GM12878 (cell line): ENCODE data around the gene CHN2. TPM values are rescaled to one million over a fixed set of nuclear protein-coding genes. Genes with fewer than 3 reads are reported as not detected.

Source experiments
- ATAC-seq: fragments of 200-7000 bp; cut with Tn5 transposase; 3 replicates; pipeline ENCODE4 v1.9.1; 2020; ENCODE audit warnings: mild to moderate bottlenecking, moderate library complexity
- BruUV-seq: library from RNA; stranded (reverse); fragments of 400-500 nt; replicated peaks from 2 replicates; lab custom pipeline; 2021; lab: Mats Ljungman, UMichigan
- CTCF ChIA-PET: fragments of 300-600 bp; sonication (Branson Sonifier 250); formaldehyde crosslinking; extraction: SDS; loops from one replicate; lab custom pipeline; 2021; ENCODE audit warnings: inconsistent platforms; lab: Yijun Ruan, JAX
- POLR2A ChIA-PET: fragments of 350-600 bp; formaldehyde crosslinking; extraction: SDS; loops from one replicate; lab custom pipeline; 2021; ENCODE audit warnings: inconsistent platforms; lab: Charles Lee
- RAD21 ChIA-PET: fragments of 300-600 bp; sonication (Branson Sonifier 250); formaldehyde crosslinking; loops from one replicate; lab custom pipeline; 2023; ENCODE audit warnings: antibody characterized with exemption; ENCODE audit not compliant: unreplicated experiment; lab: Charles Lee
- SMC1A ChIA-PET: fragments of 300-600 bp; sonication (Branson Sonifier 250); formaldehyde crosslinking; loops from one replicate; lab custom pipeline; 2023; ENCODE audit not compliant: unreplicated experiment, uncharacterized antibody; lab: Charles Lee
- DNase-seq: peaks from one replicate; pipeline ENCODE4 v3.0.0-alpha.2; 2011; ENCODE audit warnings: low read depth, low spot score
- FAIRE-seq: peaks from 3 replicates; lab custom pipeline; 2011; peaks lifted over from hg19 to GRCh38; lab: Jason Lieb, UNC
- H2AFZ ChIP-seq: 2 replicates; pipeline ENCODE4 v1.6.0; 2011; ENCODE audit warnings: low read depth, low read length, control low read depth; ENCODE audit not compliant: control insufficient read depth
- H3K27ac ChIP-seq: 2 replicates; pipeline ENCODE4 v1.5.1; 2011; ENCODE audit warnings: control low read depth; ENCODE audit not compliant: control insufficient read depth, insufficient read depth
- H3K27me3 ChIP-seq, 2 experiments: replicated peaks in 1 of 2; 2 replicates each; pipeline versions ENCODE4 v1.6.0 to v1.6.1; 2011; ENCODE audit warnings: low read length in 1 of 2; ENCODE audit not compliant: control insufficient read depth in 2 of 2, insufficient read depth in 2 of 2
- H3K36me3 ChIP-seq, 2 experiments: 2 replicates each; pipeline ENCODE4 v1.5.1; 2011; ENCODE audit warnings: low read length in 1 of 2; ENCODE audit not compliant: control insufficient read depth in 2 of 2, insufficient read depth in 2 of 2
- H3K4me1 ChIP-seq: 2 replicates; pipeline ENCODE4 v1.6.1; 2011; ENCODE audit warnings: mild to moderate bottlenecking, low read length, moderate library complexity, mixed read lengths; ENCODE audit not compliant: control insufficient read depth, insufficient read depth
- H3K4me2 ChIP-seq: 2 replicates; pipeline ENCODE4 v1.6.0; 2011; ENCODE audit warnings: control low read depth; ENCODE audit not compliant: control insufficient read depth, insufficient read depth
- H3K4me3 ChIP-seq: fragments of 200-600 bp; sonication (generic); 2 replicates; pipeline ENCODE4 v1.5.1; 2016
- H3K79me2 ChIP-seq: 2 replicates; pipeline ENCODE4 v1.6.0; 2011; ENCODE audit warnings: low read length; ENCODE audit not compliant: control insufficient read depth, insufficient read depth
- H3K9ac ChIP-seq: 2 replicates; pipeline ENCODE4 v1.8.0; 2011; ENCODE audit warnings: low read length, control low read depth, mixed read lengths; ENCODE audit not compliant: control insufficient read depth, insufficient read depth
- H3K9me3 ChIP-seq: replicated peaks from 3 replicates; pipeline ENCODE4 v1.5.1; 2011; ENCODE audit warnings: mild to moderate bottlenecking, low read length; ENCODE audit not compliant: control insufficient read depth, insufficient read depth
- H4K20me1 ChIP-seq: 2 replicates; pipeline ENCODE4 v1.6.0; 2011; ENCODE audit not compliant: control insufficient read depth, insufficient read depth
- CEBPB ChIP-seq, 2 experiments: fragments of 150-350 bp in 1 of 2; IDR thresholded peaks; 2 replicates each; pipeline ENCODE4 v1.6.1; 2012 to 2014; ENCODE audit warnings: low read depth in 2 of 2, low read length in 2 of 2, borderline replicate concordance in 1 of 2, inconsistent platforms in 1 of 2
- KDM1A ChIP-seq: fragments of 200-600 bp; sonication (generic); IDR thresholded peaks from 2 replicates; pipeline ENCODE4 v1.6.1; 2016; ENCODE audit warnings: borderline replicate concordance
- NRF1 ChIP-seq: conservative IDR thresholded peaks from 2 replicates; pipeline ENCODE4 v1.6.1; 2011; ENCODE audit warnings: mild to moderate bottlenecking, low read depth, low read length, improper control_type of control experiment
- SIX5 ChIP-seq: IDR thresholded peaks from 2 replicates; pipeline ENCODE4 v1.6.1; 2011; ENCODE audit warnings: mild to moderate bottlenecking, low read depth, low read length, moderate library complexity; ENCODE audit not compliant: severe bottlenecking
- WGBS: methylation state at CpG from one replicate; pipeline ENCODE4 v1.1.6; 2016; ENCODE audit warnings: low lambda C conversion rate; ENCODE audit not compliant: insufficient replicate concordance, insufficient coverage; ENCODE audit errors: missing lambda C conversion rate; 5-methylcytosine and 5-hydroxymethylcytosine counted together
- in situ Hi-C: fragments of 300-500 bp; cut with MboI; formaldehyde crosslinking; loops from 9 replicates; pipeline ENCODE4 v1.14.3; 2018; ENCODE audit warnings: mixed read lengths
- intact Hi-C: fragments of 100-400 bp; cut with micrococcal nuclease; formaldehyde crosslinking; loops from one replicate; pipeline ENCODE4 v1.14.2; 2022; ENCODE audit not compliant: unreplicated experiment
- polyA plus RNA-seq, 11 experiments: library from polyadenylated mRNA; depleted of rRNA in 4 of 11; unstranded in 6 of 11; stranded (reverse) in 5 of 11; fragments of >200 nt; fragmentation: Nextera tagmentation in 4 of 11; fragmentation: Illumina TruSeq in 1 of 11; extraction: Ambion mirVana in 4 of 11; extraction: Trizol in 1 of 11; gene quantifications; 1 replicate in 1 of 11; 2 replicates in 10 of 11; pipeline versions ENCODE4 v1.2.1 to v1.2.3, GENCODE V29; 2011 to 2016; ENCODE audit warnings: inconsistent platforms in 2 of 11, missing spikeins in 2 of 11, low read depth in 1 of 11
- total RNA-seq, 4 experiments: library from RNA; depleted of rRNA in 3 of 4; stranded (reverse); fragments of >200 nt in 3 of 4; fragmentation: Illumina TruSeq in 1 of 4; extraction: Trizol in 1 of 4; gene quantifications; 2 replicates each; pipeline versions ENCODE4 v1.2.1 to v1.2.3, GENCODE V29; 2013 to 2021
- TF ChIP-seq, protein P1 (sequence below): fragments of 450-650 bp; IDR thresholded peaks from 2 replicates; pipeline ENCODE4 v1.6.1; 2017; ENCODE audit warnings: mild to moderate bottlenecking

Gene CHN2
- total and polyA plus RNA-seq, 10 of the 15 experiments (the other 5 are each of a cell fraction or from before 2014, with no cell fraction given), result 0.11 to 3.8 (median 0.37) TPM; not detected in 2

DNA sequence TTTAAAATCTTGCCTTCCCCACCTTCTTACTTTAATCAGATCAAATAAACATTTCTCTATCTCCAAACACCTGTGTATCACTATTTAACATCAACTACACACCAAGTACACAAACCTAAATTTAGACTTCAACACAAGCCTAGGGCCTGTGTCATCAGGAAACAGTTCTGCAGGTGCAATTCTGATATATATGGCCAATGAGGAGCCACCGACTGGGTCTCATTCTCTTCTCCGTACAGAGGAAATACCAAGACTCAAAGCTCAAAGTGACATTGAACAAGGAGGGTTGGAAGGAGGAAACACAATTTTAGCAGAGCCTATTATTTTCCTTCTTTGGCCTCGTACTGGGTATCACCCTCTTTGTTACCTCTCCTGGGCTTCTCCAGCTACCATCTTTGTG lies 216.4 kb downstream of the CHN2 start:
- WGBS, result 34% methylated on average over 3 of the region's 3 CpGs
- H3K4me2 ChIP-seq, result no peak overlapping the region
- no peaks in the 10 kb centered on the region for H3K79me2 ChIP-seq
- TF ChIP-seq, protein P1, sequence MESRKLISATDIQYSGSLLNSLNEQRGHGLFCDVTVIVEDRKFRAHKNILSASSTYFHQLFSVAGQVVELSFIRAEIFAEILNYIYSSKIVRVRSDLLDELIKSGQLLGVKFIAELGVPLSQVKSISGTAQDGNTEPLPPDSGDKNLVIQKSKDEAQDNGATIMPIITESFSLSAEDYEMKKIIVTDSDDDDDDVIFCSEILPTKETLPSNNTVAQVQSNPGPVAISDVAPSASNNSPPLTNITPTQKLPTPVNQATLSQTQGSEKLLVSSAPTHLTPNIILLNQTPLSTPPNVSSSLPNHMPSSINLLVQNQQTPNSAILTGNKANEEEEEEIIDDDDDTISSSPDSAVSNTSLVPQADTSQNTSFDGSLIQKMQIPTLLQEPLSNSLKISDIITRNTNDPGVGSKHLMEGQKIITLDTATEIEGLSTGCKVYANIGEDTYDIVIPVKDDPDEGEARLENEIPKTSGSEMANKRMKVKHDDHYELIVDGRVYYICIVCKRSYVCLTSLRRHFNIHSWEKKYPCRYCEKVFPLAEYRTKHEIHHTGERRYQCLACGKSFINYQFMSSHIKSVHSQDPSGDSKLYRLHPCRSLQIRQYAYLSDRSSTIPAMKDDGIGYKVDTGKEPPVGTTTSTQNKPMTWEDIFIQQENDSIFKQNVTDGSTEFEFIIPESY, result no peak
- no peak for TF ChIP-seq KDM1A
- no peak for TF ChIP-seq SIX5
- TF ChIP-seq NRF1, result no peak
- no peak for TF ChIP-seq CEBPB (IDR thresholded peaks at IDR 0.05; ENCODE audit: borderline replicate concordance in 1 of 2, low read depth in 2 of 2, low read length in 2 of 2)
- no peak for ATAC-seq
- SMC1A ChIA-PET, result interaction anchor here (1.0 to 6.7 kb wide), 5 partner anchors 11 to 485 kb away, joined by 3 to 77 read pairs (median 3); no protein-coding TSS in a partner anchor
- no TSS peak for BruUV-seq
- no peak overlapping the region for H2AFZ ChIP-seq
- H3K9me3 ChIP-seq, result no peaks in the 10 kb centered on the region
- no peaks in the 10 kb centered on the region for H3K4me1 ChIP-seq
- H3K27ac ChIP-seq, result no peak overlapping the region
- RAD21 ChIA-PET, result interaction anchor here (1.2 kb wide), 1 partner anchor 490 kb away, joined by 3 read pairs; no protein-coding TSS in a partner anchor
- H3K9ac ChIP-seq, result no peak overlapping the region
- no peak for FAIRE-seq
- in situ Hi-C loops, result no loop called here
- POLR2A ChIA-PET, result no interaction called here
- CTCF ChIA-PET, result interaction anchor here (0.8 to 6.8 kb wide), 5 partner anchors 38 to 488 kb away, joined by 3 to 112 read pairs (median 6); no protein-coding TSS in a partner anchor
- H3K36me3 ChIP-seq, result no peaks in the 10 kb centered on the region
- H3K27me3 ChIP-seq, result no peaks in the 10 kb centered on the region; a peak in 1 of 4 replicates
- intact Hi-C loops, result no loop called here
- H4K20me1 ChIP-seq, result no peaks in the 10 kb centered on the region
- DNase-seq, result no peak
- no peak overlapping the region for H3K4me3 ChIP-seq
